HEK293 (cell line): ENCODE results near the gene LAPTM4A.

ENCODE experiments used
- CTCF ChIP-seq: fragments of 450-650 bp; formaldehyde crosslinking; IDR thresholded peaks from 2 replicates; pipeline ENCODE4 v1.5.1; 2016; ENCODE audit warnings: missing biosample characterization, missing genetic modification characterization
- TCF7L2 ChIP-seq: IDR thresholded peaks from 2 replicates; pipeline ENCODE4 v1.6.1; 2011; ENCODE audit warnings: low read depth, mild to moderate bottlenecking, inconsistent platforms, low read length, moderate library complexity, borderline replicate concordance
- ZBTB17 ChIP-seq: fragments of 450-650 bp; formaldehyde crosslinking; IDR thresholded peaks from 2 replicates; pipeline ENCODE4 v1.5.1; 2016; ENCODE audit warnings: missing biosample characterization, missing genetic modification characterization
- ZBTB44 ChIP-seq: fragments of 450-650 bp; IDR thresholded peaks from 2 replicates; pipeline ENCODE4 v1.5.1; 2018; ENCODE audit warnings: missing biosample characterization, mild to moderate bottlenecking, missing genetic modification characterization
- ZNF239 ChIP-seq: fragments of 450-650 bp; formaldehyde crosslinking; IDR thresholded peaks from 2 replicates; pipeline ENCODE4 v1.5.1; 2016; ENCODE audit warnings: missing biosample characterization, missing genetic modification characterization
- ZNF24 ChIP-seq: fragments of 450-650 bp; formaldehyde crosslinking; IDR thresholded peaks from 2 replicates; pipeline ENCODE4 v1.5.1; 2016; ENCODE audit warnings: missing biosample characterization, missing genetic modification characterization
- ZNF549 ChIP-seq: fragments of 450-650 bp; IDR thresholded peaks from 2 replicates; pipeline ENCODE4 v1.5.1; 2018; ENCODE audit warnings: missing biosample characterization, missing genetic modification characterization, mild to moderate bottlenecking, inconsistent platforms, moderate library complexity

GRCh38 chr2:20034821-20035220 lies 16.6 kb downstream of the LAPTM4A start:
- TF ChIP-seq CTCF (tag by site-specific recombination): no peak
- no peak for TF ChIP-seq ZNF549 (tag by site-specific recombination)
- TF ChIP-seq TCF7L2: no peak
- TF ChIP-seq ZNF24 (tag by site-specific recombination): no peak
- TF ChIP-seq ZBTB44 (tag by site-specific recombination): no peak
- TF ChIP-seq ZNF239 (tag by site-specific recombination): no peak
- TF ChIP-seq ZBTB17 (tag by site-specific recombination): no peak
